Renal pelvis (tissue), 4 donors: Measurements from ENCODE around the gene RPS6KB2. TPM values are rescaled to one million over a fixed set of nuclear protein-coding genes. Genes with fewer than 3 reads are reported as not detected.
"Not testable (repeated sequence)": the region's sequence is repeated elsewhere in the genome, so short reads cannot be mapped to it uniquely, and the experiment has no call there.

ENCODE experiments used
- DNase-seq: peaks from one replicate; pipeline ENCODE4 v3.0.0-alpha.2; 2013
- polyA plus RNA-seq, 3 donors: library from polyadenylated mRNA; unstranded; fragments of 120-200 nt; gene quantifications; one replicate each; pipeline ENCODE4 v1.2.1, GENCODE V29; 2013; ENCODE audit not compliant: insufficient read length in 3 of 3

RPS6KB2 gene
- polyA plus RNA-seq, 3 donors: 39.7 to 51.2 (median 48.3) TPM

DNA sequence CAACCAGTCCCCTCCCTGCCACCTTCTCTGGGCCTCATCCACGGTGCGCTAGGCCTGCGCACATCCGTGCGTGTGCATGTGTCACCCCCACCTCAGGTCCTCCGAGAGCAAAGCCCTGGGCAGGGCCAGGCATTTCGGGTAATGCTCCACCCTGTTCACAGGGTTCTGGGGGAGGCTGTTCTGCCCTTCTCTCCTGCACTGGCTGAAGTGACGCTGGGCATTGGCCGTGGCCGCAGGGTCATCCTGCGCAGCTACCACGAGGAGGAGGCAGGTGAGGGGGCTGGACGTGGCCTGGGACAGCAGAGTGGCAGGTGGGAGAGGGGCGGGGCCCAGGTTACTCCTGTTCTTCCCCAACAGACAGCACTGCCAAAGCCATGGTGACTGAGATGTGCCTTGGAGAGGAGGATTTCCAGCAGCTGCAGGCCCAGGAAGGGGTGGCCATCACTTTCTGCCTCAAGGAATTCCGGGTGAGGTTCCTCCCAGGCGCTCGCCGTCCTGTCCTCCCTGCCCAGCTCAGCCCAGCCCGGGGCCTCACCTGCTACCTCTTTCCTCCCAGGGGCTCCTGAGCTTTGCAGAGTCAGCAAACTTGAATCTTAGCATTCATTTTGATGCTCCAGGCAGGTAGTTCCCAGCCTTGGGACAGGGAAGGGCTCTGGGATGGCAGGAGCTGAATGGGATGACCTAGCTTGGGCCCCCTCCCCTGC is 32.6 kb upstream of the RPS6KB2 start:
- no peak for DNase-seq

DNA sequence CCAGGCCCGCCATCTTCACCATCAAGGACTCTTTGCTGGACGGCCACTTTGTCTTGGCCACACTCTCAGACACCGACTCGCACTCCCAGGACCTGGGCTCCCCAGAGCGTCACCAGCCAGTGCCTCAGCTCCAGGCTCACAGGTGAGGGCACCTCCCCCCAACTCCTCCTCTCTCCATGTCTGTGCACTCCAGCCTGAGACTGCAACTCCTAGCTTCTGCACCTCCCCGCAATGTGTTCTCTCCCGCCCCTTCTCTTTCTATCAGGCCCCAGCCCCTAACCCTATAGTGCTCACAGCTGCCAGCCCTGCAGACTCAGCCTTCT is 32.1 kb upstream of the RPS6KB2 start:
- DNase-seq: no peak

DNA sequence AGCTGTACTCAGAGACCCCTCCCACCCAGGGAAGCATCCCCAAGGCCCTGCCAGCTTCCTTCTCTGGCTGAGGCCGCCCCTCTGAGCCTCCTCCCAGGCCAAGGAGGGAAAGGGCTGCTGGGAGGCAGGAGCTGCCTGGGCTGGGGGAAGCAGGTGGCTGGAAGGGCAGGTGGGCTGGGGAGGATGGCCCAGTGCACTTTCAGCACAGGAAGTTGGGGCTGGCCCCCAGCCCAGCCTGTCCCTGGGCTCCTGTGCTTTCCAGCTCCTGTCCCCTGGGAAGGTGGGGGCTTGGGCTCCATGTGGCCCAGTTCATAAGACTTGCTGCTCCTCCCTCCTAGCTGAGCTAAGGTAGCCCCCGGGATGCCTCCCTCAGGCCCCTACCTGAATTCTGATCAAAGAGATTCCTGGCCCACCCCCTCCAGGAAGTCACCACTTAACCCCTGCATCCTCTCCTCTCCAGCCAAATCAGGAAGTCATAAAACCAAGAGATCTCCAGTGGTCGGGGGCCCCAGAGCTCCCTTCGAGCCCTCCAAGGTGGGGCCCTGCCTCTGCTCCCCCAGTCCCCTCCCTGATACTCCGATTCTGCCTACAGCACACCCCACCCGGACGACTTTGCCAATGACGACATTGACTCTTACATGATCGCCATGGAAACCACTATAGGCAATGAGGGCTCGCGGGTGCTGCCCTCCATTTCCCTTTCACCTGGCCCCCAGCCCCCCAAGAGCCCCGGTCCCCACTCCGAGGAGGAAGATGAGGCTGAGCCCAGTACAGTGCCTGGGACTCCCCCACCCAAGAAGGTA is 31.5 kb upstream of the RPS6KB2 start:
- no peak for DNase-seq

DNA sequence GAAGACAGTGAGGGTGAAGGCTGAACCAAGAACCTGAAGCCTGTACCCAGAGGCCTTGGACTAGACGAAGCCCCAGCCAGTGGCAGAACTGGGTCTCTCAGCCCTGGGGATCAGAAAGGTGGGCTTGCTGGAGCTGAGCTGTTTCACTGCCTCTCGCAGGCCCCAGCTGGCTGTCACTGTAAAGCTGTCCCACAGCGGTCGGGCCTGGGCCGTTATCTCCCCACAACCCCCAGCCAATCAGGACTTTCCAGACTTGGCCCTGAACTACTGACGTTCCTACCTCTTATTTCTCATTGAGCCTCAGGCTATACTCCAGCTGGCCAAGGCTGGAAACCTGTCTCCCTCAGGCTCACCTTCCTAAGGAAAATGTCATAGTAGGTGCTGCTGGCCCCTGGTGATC is 30.8 kb upstream of the RPS6KB2 start:
- DNase-seq: no peak

DNA sequence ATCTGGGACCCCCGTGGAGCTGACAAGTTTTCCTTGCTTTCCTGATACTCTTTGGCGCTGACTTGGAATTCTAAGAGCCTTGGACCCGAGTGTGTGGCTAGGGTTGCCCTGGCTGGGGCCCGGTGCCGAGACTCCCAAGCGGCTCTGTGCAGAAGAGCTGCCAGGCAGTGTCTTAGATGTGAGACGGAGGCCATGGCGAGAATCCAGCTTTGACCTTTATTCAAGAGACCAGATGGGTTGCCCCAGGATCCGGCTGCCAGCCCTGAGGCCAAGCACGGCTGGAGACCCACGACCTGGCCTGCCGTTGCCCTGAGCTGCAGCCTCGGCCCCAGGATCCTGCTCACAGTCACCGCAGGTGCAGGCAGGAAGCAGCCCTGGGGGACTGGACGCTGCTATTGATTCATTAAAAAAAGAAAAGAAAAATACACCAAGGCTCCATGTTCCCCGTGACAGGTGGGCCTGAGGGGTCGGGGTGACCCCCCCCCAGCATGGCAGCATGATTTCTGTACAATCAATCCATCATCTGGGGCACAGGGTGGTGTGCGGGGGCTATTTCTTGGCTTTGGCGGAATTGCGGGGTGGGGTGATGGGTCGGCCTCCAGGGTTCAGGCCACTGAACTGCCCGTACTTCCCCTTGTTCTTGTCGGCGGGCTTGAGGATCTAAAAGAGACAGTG is 30.2 kb upstream of the RPS6KB2 start:
- no peak for DNase-seq

DNA sequence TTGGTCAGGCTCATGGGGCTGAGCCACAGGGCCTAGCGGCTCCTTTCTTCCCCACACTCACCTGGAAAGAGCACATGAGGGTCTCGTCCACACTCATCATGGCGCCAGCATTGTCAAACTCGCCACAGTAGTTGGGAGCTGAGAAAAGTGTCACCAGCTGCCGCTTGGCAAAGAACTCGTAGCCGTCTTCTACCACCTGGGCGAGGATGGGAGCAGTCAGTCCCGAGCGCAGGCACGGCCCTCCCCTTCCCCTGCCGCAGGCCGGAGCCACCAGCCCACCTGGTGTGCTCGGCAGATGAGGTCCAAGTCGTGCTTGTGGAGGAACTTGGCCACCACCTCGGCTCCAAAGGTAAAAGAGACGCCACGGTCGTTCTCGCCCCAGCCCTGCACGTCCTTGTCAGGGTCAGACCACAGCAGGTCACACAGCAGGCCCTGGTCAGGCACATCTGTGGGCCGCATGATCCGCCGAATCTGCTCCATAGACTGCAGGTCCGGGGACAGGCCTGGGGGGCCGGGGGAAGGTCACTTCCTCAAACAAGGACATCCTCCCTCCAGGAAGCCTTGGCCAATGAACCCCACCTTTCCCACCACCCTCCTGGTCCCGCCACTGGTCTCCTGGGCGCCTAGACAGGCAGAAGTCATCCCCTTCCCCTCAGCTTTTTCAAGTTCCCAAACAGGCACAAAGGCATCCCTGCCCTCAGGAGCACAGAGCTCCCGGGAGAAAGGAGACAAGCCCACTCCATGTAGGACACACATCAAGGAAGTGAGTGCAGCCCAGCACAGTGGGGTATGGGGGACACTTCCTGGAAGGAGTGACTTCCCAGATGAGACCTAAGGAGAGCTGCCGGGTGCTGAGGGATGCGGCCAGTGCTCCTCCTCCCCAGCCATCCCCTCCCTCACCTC is 29.4 kb upstream of the RPS6KB2 start:
- no peak for DNase-seq

DNA sequence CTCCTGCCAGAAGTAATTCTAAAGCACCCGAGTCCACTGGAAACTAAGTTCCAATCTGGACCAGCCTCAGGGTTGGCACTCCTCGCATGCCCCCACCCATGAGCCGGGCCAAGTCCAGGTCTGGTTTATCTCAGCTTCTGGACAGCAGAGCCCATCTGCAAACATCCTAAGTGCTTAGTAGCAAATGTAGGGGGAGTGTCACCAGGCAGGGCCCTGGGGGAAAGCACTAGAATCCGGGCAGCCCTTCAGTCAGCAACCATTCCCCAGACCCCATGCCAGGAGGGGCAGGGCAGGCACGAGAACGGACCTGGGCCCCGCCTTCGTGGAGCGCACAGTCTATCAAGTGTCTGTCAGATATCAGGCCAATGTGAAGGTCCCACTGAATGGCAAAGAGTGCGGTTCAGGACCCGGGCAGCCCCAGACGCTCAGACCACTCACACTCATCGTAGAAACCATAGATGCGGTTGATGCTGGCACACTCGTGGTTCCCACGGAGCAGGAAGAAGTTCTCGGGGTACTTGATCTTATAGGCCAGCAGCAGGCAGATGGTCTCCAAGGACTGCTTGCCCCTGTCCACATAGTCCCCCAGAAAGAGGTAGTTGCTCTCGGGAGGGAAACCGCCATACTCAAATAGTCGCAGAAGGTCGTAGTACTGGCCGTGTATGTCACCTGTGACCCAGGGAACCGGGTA is 27.9 kb upstream of the RPS6KB2 start:
- no peak for DNase-seq

DNA sequence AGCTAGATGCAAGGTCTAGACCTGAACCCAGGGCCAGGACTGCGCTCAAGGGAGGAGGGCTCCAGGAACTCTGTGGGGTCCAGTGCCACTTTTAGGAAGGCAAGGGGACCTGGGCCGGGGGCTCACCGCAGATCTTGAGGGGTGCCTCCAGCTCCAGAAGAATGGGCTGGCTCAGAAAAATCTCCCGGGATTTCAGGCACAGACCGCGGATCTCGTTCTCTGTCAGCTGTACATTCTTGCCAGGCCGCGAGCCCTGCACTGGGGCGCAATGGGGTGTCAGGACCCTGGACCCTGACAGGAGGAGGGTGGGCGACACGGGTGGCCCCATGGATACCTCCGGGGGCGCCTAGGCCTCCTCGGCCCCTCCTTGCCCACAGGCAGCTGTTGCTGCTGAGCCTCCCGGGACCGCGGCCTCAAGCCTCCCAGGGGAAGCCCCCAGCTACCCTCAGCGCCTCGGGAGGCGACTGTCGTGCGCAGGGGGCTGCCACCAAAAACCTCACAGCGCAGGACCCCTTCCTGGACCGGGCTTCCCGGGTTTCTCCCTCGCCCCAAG is 27.3 kb upstream of the RPS6KB2 start:
- no peak for DNase-seq

DNA sequence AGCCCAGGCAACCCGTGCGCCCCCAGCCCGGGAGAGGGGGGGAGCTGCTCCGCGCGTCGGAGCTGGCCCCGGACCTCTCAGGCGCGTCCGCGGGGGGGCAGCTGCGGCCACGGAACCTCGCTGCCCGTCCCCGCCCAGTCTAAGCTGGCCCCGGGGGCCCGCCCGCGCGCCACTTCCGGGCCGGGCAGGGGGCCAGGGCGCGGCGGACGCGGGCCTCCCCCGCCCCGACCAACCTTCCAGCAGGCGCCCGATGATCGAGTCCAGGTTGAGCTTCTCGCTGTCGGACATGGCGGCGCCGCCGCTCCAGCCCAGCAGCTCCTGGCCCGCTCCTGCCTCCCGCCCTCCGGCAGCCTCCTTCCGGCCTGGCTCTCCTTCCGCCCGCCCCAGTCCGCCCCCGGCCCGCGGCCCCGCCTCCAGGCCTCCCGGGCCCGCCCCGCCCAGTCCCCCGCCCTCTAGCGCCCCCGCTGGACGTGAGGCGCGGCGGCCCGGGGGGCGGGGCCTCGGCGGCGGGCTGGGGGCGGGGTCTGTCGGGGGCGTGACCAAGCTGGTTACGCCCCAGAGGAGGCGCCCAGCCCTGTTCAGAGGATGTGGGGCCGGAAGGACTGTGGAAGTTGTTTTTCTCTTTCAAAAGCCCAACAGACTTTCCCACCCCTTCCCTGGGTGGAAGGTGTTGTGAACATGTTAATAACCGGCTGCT is 26.7 kb upstream of the RPS6KB2 start, which contains the start of gene PPP1CA:
Gene PPP1CA, minus strand, starts transcription at position 364 of the 697 bp plus-strand sequence. Its CDS starts 76 bp downstream, at position 288.
- peak; percentile 89 for DNase-seq

DNA sequence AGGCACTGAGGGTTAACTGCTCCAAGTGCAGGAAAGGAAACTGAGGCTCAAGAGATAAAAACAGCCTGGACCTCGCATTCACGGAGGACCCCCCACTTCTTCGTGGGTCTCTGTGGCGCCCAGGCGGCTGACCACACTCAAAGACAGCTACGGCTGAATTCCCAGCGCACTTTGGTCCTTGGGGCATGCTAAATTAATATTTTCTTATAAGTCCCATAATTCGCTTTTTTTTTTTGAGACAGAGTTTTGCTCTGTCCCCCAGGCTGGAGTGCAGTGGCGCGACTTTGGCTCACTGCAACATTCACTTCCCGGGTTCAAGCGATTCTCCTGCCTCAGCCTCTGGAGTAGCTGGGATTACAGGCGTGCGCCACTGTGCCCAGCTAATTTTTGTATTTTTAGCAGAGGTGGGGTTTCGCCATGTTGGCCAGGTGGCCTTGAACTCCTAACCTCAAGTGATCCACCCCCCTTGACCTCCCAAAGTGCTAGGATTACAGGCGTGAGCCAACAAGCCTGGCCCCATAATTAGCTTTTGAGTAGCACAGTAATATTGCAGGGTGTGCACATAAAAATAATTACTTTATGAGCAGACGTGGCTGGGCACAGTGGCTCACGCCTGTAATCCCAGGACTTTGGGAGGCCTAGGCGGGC is 26.0 kb upstream of the RPS6KB2 start:
- not testable (repeated sequence) for DNase-seq

DNA sequence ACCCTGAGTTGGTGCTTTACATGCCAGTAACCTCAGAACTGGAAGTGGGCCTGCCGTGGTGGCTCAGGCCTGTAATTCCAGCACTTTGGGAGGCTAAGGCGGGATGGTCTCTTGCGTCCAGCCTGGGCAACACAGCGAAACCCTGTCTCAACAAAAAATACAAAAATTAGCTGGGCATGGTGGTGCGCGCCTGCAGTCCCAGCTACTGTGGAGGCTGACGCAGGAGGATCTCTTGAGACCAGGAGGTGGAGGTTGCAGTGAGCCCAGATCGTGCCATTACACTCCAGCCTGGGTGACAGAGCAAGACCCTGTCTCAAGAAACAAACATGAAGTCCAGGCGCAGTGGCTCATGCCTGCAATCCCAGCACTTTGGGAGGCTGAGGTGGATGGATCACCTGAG is 25.2 kb upstream of the RPS6KB2 start:
- not testable (repeated sequence) for DNase-seq

DNA sequence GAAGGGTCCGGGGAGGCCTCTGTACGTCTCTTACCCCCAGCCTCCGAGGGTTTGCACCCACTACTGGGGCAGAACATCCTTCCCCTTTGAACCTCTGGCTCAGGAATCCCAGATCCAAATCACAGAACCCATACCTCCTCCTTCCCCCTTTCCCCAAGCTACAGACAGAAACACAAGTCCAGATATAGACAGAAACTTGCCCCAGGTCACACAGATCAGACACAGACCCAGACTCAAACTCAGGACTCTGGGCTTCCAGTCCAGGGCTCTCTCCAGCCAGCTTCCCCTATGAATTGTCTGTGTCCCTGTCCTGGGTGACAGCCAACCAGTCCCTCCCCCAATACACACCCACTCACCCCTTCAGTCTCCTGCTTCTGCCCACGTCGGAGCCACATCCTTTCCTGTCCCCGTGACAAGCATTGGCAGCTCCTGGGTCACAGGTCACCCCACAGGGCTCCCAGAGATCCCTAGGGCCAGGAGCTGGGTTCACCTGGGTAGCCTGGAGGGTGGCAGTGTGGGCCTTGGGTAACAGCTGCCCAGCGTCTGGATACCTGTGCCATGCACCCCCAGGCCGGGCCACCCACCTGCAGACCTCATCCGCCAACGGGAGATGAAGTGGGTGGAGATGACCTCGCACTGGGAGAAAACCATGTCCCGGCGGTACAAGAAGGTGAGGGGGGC is 23.6 kb upstream of the RPS6KB2 start:
- no peak for DNase-seq

DNA sequence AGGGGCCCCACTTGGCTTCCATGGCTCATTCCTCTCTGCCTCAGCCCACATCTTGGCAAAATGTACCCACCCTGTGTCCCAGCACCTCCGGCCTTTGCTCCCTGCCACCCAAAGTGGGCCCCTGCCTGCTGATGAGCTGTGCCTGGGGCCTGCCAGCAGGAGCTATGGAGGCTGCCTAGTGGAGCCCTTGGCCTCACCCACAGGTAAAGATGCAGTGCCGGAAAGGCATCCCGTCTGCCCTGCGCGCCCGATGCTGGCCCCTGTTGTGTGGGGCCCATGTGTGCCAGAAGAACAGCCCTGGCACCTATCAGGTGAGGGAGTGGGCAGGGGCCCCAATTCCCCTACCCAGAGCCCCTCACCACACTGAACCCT is 23.1 kb upstream of the RPS6KB2 start:
- no peak for DNase-seq

DNA sequence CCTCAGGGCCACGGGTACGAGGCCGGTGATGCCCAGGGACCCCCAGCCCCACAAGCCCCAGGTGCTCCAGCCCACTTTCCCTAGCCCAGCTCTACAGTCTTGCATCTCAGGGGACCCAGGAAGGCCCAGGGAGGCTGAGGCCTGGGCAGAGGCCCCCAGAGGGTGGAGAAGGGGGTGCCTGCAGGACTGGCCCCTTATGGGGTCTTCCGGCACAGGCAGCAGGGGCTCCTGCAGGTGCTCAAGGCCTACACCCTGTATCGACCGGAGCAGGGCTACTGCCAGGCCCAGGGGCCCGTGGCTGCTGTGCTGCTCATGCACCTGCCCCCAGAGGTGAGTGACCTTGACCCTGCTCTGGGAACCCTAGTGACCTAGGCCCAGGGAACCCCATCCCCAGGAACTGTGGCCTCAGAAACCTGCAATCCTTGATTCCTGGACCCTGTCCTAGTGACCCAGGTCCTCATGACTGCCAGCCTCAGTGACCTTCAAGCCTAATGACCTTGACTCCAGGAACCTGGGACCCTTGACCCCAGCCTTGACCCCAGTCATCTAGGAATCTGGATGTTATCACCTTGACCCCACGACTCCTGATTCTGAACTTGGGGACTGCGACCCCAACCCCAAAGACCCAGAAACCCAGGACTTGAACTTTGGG is 22.5 kb upstream of the RPS6KB2 start:
- no peak for DNase-seq

DNA sequence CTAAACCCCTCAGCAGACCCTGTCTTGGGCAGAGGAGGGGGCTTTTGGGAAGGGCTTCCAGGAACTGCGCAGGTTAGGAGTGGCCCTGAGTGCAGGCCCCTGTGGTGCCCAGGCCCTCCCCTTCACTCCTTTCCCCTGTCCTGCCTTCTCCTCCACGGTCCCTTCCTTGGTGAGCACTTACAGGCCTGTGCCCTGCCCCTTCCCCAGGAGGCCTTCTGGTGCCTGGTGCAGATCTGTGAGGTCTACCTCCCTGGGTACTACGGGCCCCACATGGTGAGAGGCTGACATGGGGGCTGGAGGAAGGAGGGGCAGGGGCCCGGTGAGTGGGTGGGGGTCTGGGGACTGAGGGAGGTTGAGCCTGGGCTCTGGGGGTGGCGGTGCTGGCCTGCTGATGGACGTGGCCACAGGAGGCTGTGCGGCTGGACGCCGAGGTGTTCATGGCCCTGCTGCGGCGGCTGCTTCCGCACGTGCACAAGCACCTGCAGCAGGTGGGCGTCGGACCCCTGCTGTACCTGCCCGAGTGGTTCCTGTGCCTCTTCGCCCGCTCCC is 21.8 kb upstream of the RPS6KB2 start:
- DNase-seq: no peak

DNA sequence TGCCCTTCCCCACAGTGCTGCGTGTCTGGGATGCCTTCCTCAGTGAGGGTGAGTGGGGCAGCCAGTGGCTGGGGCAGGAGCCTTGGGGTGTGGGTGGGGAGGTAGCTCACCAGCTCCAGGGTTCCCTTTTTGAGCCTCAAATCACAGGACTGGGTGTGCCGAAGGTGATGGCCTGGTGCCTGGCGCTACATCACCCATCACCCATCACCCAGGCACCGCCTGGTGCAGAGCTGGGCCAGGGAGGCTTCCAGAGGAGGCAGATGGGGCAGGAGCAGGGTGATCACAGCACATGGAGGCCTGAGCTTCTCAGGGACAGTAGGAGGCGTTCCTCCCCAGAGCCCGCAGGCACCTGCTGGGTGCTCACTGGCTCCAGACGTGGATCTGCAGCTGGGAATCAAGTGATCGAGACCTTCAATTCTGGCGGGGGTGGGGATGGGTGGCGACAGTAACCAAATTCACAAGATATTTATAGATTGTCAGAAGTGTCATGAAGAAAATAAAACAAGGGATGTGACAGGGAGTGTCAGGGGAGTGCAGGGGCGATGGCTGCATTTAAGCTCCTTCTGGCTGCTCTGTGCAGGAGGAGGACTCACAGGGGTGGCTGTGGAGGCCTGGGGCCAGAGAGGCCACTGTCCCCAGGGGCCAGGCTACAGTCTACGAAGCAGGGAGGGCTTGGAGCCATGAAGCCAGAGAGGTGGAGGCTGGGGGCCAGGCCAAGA is 21.2 kb upstream of the RPS6KB2 start:
- DNase-seq: no peak

DNA sequence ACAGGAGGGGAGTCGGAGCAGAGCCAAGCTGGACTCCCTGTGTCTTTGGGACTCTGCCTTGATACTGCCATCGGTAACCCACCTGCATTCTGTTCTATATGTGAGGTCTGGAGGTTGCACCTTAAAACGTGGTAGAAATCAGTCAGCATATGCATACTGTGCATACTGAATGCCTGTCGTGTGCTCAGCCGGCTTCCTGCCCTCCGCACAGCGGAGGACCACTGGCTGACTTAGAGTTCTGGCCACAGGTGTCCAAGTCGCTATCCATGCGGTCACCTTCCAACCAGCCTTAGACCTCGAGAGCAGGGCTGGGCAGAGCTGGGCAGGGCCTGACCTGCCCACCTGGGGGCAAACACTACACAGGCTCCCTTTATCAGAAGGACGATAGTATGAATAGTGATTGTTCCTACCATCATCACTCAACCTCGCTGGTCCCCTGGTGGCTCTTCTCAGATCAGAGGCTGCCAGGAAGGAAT is 20.6 kb upstream of the RPS6KB2 start:
- DNase-seq: no peak
